Measurements from ENCODE around the gene TRIO.

Gene TRIO

DNA sequence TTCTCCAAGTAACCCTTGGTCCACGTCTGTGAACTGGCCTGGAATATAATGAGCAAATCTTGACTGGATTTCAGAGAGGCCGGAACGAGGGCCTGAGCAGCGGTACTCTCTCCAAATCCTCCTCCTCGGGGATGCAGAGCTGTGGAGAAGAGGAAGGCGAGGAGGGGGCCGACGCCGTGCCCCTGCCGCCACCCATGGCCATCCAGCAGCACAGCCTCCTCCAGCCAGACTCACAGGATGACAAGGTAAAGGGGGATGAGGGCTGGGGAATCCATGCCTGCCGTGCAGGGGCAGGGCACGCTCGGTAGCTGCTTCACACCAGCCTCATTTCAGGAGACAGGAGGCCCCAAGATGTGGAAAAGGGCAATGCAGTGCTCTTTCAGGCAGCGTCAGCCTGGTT lies 319.5 kb downstream of the TRIO start:
- TF ChIP-seq CTCF (conservative IDR thresholded peaks at IDR 0.05; ENCODE audit: low read depth, low read length), result no peak
- no peak overlapping the region for H3K4me3 ChIP-seq (ENCODE audit: low read depth, low read length)
- no peak for DNase-seq (ENCODE audit: low read depth)

DNA sequence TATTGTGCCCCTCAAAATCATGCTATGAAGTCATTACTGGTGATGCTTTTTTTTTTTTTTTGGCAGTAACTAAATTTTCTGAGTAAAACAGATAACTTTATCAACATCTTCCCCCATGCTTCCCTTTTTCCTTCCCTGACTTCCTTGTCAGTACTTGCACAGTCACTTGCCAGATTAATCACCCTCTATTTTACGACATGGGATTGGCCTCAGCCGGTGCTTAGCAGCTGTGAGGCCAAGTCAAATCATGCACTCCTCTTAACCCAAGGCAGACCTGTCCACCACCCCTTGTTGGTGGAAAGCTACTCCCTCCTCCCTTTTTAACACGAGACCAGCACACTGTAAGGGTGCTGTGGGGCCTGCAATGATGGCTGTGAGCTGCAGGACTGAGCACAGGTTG lies 320.5 kb downstream of the TRIO start:
- peak; percentile 46 for DNase-seq (ENCODE audit: low read depth)
- no peak for TF ChIP-seq CTCF (conservative IDR thresholded peaks at IDR 0.05; ENCODE audit: low read depth, low read length)
- no peak overlapping the region for H3K4me3 ChIP-seq (ENCODE audit: low read depth, low read length)

- no peak for TF ChIP-seq CTCF (conservative IDR thresholded peaks at IDR 0.05; ENCODE audit: low read depth, low read length)
- DNase-seq (ENCODE audit: low read depth), result peak; percentile 40
- H3K4me3 ChIP-seq (ENCODE audit: low read depth, low read length), result no peak overlapping the region
These were observed 321.0 kb downstream of the TRIO start for GRCh38 chr5:14464096-14464495.

DNA sequence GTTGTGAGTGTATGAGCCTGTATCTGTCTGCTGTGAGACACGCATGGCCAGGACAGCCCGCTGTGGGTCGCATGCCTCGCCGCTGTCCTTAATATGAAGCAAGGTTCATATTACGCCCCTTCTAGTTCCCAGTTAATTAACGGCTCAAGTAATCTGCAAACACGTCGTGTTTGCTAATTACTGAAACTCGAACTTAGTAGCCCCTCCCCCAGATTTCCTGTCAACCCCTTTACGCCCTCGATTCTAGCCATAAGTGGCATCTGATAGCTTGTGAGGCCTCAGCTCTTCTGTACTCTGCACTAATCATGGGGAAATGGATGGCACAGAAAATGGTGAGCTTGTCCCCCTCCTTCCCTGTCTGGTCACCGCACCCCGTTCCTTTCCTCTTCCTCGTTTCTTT lies 321.5 kb downstream of the TRIO start:
- DNase-seq (ENCODE audit: low read depth), result no peak
- TF ChIP-seq CTCF (conservative IDR thresholded peaks at IDR 0.05; ENCODE audit: low read depth, low read length), result no peak
- H3K4me3 ChIP-seq (ENCODE audit: low read depth, low read length), result no peak overlapping the region

DNA sequence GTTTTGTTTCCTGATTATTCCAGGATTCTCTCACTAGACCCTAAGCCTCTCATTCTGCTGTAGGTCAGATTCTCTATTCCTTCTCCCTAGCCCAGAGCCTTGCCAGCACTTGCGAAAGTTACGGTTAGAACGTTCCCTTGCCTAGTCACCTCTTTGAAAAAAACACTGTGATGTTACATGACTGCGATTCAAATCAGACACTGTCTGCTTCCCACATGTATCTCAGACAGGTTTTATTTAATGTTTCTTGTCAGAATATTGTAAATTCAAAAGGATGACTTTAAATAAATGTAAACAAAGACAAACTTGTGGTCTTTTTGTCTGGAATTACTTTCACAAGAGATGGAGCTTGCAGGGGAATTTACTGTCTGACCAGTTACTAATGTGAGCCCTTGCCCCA lies 322.0 kb downstream of the TRIO start:
- no peak for TF ChIP-seq CTCF (conservative IDR thresholded peaks at IDR 0.05; ENCODE audit: low read depth, low read length)
- no peak overlapping the region for H3K4me3 ChIP-seq (ENCODE audit: low read depth, low read length)
- peak; percentile 80 for DNase-seq (ENCODE audit: low read depth)

- TF ChIP-seq CTCF (conservative IDR thresholded peaks at IDR 0.05; ENCODE audit: low read depth, low read length), result no peak
- no peak for DNase-seq (ENCODE audit: low read depth)
- no peak overlapping the region for H3K4me3 ChIP-seq (ENCODE audit: low read depth, low read length)
These were observed 322.6 kb downstream of the TRIO start for GRCh38 chr5:14465776-14466175.

- TF ChIP-seq CTCF (conservative IDR thresholded peaks at IDR 0.05; ENCODE audit: low read depth, low read length), result no peak
- no peak for DNase-seq (ENCODE audit: low read depth)
- H3K4me3 ChIP-seq (ENCODE audit: low read depth, low read length), result no peak overlapping the region
These were observed 324.1 kb downstream of the TRIO start for GRCh38 chr5:14467251-14467650.

All from choroid plexus epithelial cell (primary cell).